ENCODE results near the gene ZMYND15. TPM values are rescaled to one million over a fixed set of nuclear protein-coding genes. Genes with fewer than 3 reads are reported as not detected.

Gene ZMYND15
- total and polyA plus RNA-seq, 2 experiments from 2014 or later, result 2.9 to 4.1 TPM

DNA sequence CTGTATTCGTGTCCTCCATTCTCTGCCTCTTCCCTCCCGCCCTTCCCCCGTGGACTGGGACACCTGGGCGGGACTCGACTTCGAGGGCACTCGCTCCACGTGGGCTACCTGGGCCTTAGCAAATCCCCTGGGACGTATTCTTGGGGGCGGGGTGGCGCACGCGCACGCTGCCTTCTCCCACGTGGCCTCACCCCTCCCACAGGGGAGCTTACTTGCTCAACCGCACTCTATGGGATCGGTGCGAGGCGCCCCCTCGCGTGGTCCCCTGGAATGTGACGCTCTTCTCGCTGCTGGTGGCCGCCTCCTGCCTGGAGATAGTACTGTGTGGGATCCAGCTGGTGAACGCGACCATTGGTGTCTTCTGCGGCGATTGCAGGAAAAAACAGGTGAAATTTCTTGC lies 43.0 kb downstream of the ZMYND15 start:
- 68% methylated on average over 28 of the region's 28 CpGs for WGBS (ENCODE audit: low lambda C conversion rate, missing lambda C conversion rate)
- Histone ChIP-seq H3K36me3 (replicated peaks; ENCODE audit: insufficient read depth, low read depth) (no peaks in the 10 kb centered on the region), H3K9me2 (replicated peaks; ENCODE audit: insufficient read depth) (no peaks in the 10 kb centered on the region), H3K27ac (no peak overlapping the region), H3K9me3 (ENCODE audit: low read depth) (no peaks in the 10 kb centered on the region), H3K79me2 (no peaks in the 10 kb centered on the region), H3K4me1 (ENCODE audit: insufficient read depth) (peaks cover 11% of the 10 kb centered on the region), H3K4me2 (no peak overlapping the region), H3K4me3 (no peak overlapping the region), H3K27me3 (no peaks in the 10 kb centered on the region), H2AFZ (no peak overlapping the region), H4K20me1 (ENCODE audit: insufficient read depth, poor library complexity, severe bottlenecking) (no peaks in the 10 kb centered on the region)
- no peak for DNase-seq (ENCODE audit: low spot score)
- TF ChIP-seq EZH2 (IDR thresholded peaks at IDR 0.05; ENCODE audit: borderline replicate concordance) (no peak), EZH2phosphoT487 (IDR thresholded peaks at IDR 0.05; ENCODE audit: low read depth, severe bottlenecking, unreplicated experiment) (no peak)
- TF ChIP-seq, protein P1, sequence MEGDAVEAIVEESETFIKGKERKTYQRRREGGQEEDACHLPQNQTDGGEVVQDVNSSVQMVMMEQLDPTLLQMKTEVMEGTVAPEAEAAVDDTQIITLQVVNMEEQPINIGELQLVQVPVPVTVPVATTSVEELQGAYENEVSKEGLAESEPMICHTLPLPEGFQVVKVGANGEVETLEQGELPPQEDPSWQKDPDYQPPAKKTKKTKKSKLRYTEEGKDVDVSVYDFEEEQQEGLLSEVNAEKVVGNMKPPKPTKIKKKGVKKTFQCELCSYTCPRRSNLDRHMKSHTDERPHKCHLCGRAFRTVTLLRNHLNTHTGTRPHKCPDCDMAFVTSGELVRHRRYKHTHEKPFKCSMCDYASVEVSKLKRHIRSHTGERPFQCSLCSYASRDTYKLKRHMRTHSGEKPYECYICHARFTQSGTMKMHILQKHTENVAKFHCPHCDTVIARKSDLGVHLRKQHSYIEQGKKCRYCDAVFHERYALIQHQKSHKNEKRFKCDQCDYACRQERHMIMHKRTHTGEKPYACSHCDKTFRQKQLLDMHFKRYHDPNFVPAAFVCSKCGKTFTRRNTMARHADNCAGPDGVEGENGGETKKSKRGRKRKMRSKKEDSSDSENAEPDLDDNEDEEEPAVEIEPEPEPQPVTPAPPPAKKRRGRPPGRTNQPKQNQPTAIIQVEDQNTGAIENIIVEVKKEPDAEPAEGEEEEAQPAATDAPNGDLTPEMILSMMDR (IDR thresholded peaks at IDR 0.05; ENCODE audit: poor library complexity), result no peak

DNA sequence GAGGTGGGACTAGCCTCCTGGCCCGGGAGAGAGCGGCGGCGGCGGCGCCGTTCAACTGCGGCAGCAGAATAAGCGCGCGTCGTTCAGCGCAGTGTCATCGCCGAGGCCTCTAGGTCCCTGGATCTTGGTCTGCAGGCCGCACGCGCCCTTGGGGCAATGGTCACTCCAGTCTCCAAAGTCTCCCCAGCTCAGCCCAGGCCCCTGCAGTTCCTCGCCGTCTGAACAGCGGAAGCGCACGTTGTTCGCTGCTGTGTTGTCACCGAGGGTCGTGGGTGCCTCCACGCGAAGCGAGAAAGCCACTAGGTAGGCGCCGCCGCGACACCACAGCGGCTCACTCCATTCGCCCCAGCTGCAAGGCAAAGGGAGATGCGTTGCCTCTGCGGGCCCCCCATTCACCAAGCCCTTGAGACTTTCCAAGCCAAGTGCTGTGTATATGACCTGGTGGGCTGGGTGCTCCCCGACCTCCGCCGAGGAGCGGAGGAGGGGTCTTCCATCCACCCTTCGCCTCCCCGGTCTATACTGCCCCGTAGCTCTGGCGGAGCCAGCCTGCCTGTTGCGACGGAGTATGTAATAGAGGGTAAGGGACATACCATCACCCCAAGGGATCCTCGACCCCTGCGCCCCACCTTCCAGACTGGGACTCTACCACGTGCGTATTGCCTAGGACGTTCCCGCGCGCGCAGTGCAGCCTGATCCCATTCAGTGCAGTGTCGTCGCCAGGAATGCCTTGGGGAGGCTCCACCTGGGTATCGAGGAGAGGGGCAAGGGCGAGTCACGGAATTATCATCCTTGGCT lies 45.9 kb downstream of the ZMYND15 start:
- no peak for DNase-seq (ENCODE audit: low spot score)
- Histone ChIP-seq H3K79me2 (peaks cover 11% of the 10 kb centered on the region), H3K27ac (no peak overlapping the region), H3K4me2 (peak overlapping the region; percentile 25), H3K27me3 (no peaks in the 10 kb centered on the region), H3K9me2 (replicated peaks; ENCODE audit: insufficient read depth) (no peaks in the 10 kb centered on the region), H3K9me3 (ENCODE audit: low read depth) (no peaks in the 10 kb centered on the region), H2AFZ (no peak overlapping the region), H3K4me1 (ENCODE audit: insufficient read depth) (peaks cover 18% of the 10 kb centered on the region), H3K4me3 (no peak overlapping the region), H4K20me1 (ENCODE audit: insufficient read depth, poor library complexity, severe bottlenecking) (no peaks in the 10 kb centered on the region), H3K36me3 (replicated peaks; ENCODE audit: insufficient read depth, low read depth) (no peaks in the 10 kb centered on the region)
- WGBS (ENCODE audit: low lambda C conversion rate, missing lambda C conversion rate), result 96% methylated on average over 59 of the region's 61 CpGs
- TF ChIP-seq EZH2phosphoT487 (IDR thresholded peaks at IDR 0.05; ENCODE audit: low read depth, severe bottlenecking, unreplicated experiment) (no peak), EZH2 (IDR thresholded peaks at IDR 0.05; ENCODE audit: borderline replicate concordance) (no peak)
- TF ChIP-seq, protein P1 (IDR thresholded peaks at IDR 0.05; ENCODE audit: poor library complexity), result no peak

DNA sequence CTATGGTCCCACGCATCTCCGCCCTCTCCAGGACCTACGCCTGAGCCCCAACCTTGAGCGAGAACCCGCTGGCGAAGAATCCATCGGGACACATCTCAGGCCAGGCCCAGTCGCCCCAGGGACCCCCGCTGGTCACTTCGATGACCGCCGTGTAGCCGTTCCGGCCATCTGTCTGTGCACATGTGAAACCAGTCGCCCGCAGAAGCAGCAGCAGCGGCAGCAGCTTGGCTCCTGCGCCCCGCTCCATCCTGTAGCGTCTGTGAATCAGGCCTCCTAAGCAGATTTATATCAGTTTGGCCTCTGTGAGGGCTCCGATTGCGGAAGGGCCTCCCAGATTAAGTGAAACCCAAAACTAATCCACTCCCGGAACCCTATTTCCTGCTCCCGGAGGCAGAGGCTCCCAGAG lies 46.5 kb downstream of the ZMYND15 start, which contains the start of gene VMO1:
Gene VMO1, minus strand, starts transcription at position 259 of the 406 bp plus-strand sequence. Its CDS starts 12 bp downstream, at position 247.
- no peaks in the 10 kb centered on the region for H3K36me3 ChIP-seq (replicated peaks; ENCODE audit: insufficient read depth, low read depth)
- no peaks in the 10 kb centered on the region for H4K20me1 ChIP-seq (ENCODE audit: insufficient read depth, poor library complexity, severe bottlenecking)
- H3K4me1 ChIP-seq (ENCODE audit: insufficient read depth), result peaks cover 21% of the 10 kb centered on the region
- 58% methylated on average over 24 of the region's 24 CpGs for WGBS (ENCODE audit: low lambda C conversion rate, missing lambda C conversion rate)
- no peaks in the 10 kb centered on the region for H3K27me3 ChIP-seq
- no peaks in the 10 kb centered on the region for H3K9me2 ChIP-seq (replicated peaks; ENCODE audit: insufficient read depth)
- DNase-seq (ENCODE audit: low spot score), result no peak
- no peak within 1 kb of the TSS for H2AFZ ChIP-seq
- TF ChIP-seq, protein P1 (IDR thresholded peaks at IDR 0.05; ENCODE audit: poor library complexity), result no peak
- no peak for TF ChIP-seq EZH2 (IDR thresholded peaks at IDR 0.05; ENCODE audit: borderline replicate concordance)
- TF ChIP-seq EZH2phosphoT487 (IDR thresholded peaks at IDR 0.05; ENCODE audit: low read depth, severe bottlenecking, unreplicated experiment), result no peak
- H3K9me3 ChIP-seq (ENCODE audit: low read depth), result no peaks in the 10 kb centered on the region
- peak within 1 kb of the TSS; percentile 46 for H3K4me2 ChIP-seq
- H3K79me2 ChIP-seq, result peaks cover 11% of the 10 kb centered on the region
- no peak within 1 kb of the TSS for H3K4me3 ChIP-seq
- no peak within 1 kb of the TSS for H3K27ac ChIP-seq

All from hepatocyte (in vitro differentiated cells).